ENCODE measurements around the gene MYO1E.

The MYO1E gene

DNA sequence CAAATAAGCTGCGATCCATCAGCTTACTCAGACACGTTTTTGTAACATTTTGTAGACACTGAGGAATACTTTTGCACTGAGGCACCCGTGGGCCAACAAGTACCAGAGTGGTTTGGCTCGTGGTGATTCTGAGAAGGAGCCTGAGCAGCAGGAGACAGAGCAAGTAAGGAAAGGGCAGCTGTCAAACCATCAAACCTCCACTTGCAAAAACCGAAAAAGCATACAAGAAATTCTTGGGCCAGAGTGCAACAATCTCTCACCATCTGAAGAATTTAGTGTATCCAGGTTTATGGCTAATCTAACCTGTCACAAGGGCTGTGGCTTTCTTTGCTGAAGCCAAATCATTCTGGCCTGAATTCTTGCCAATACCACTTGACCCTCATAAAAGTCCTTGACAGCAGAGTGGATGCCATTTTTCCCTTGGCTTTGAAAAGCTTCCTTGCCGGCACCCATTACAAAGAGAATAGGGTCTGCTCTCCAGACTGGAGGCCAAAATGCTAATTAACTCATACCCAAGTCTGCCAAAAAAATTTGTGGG lies 56.7 kb downstream of the MYO1E start:
- no peaks in the 10 kb centered on the region for H3K36me3 ChIP-seq (ENCODE audit: control insufficient read depth, low read length)
- no peak overlapping the region for H3K4me2 ChIP-seq (ENCODE audit: low read length)
- H3K9me3 ChIP-seq (ENCODE audit: control insufficient read depth, insufficient read depth, low read length), result peaks cover 8% of the 10 kb centered on the region; the same call in 1 of the 2 replicates
- H3K27ac ChIP-seq (ENCODE audit: low read depth, low read length), result no peak overlapping the region
- peaks cover 78% of the 10 kb centered on the region for H3K79me2 ChIP-seq (ENCODE audit: control insufficient read depth, low read length)
- H3K27me3 ChIP-seq (ENCODE audit: control insufficient read depth, low read length), result no peaks in the 10 kb centered on the region
- H4K20me1 ChIP-seq (ENCODE audit: control insufficient read depth, insufficient read depth, low read depth, low read length), result peaks cover 4% of the 10 kb centered on the region; the same call in 1 of the 2 replicates
- TF ChIP-seq EZH2phosphoT487 (IDR thresholded peaks at IDR 0.05; ENCODE audit: borderline replicate concordance, low read length), result no peak
- TF ChIP-seq, protein P1, sequence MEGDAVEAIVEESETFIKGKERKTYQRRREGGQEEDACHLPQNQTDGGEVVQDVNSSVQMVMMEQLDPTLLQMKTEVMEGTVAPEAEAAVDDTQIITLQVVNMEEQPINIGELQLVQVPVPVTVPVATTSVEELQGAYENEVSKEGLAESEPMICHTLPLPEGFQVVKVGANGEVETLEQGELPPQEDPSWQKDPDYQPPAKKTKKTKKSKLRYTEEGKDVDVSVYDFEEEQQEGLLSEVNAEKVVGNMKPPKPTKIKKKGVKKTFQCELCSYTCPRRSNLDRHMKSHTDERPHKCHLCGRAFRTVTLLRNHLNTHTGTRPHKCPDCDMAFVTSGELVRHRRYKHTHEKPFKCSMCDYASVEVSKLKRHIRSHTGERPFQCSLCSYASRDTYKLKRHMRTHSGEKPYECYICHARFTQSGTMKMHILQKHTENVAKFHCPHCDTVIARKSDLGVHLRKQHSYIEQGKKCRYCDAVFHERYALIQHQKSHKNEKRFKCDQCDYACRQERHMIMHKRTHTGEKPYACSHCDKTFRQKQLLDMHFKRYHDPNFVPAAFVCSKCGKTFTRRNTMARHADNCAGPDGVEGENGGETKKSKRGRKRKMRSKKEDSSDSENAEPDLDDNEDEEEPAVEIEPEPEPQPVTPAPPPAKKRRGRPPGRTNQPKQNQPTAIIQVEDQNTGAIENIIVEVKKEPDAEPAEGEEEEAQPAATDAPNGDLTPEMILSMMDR (IDR thresholded peaks at IDR 0.05; ENCODE audit: low read depth, low read length, poor library complexity, severe bottlenecking), result no peak
- H3K4me3 ChIP-seq (ENCODE audit: low read length), result no peak overlapping the region
- H3F3A ChIP-seq (ENCODE audit: control insufficient read depth, insufficient read depth), result no peaks in the 10 kb centered on the region
- H3K9me2 ChIP-seq (replicated peaks; ENCODE audit: control insufficient read depth, low read length), result no peaks in the 10 kb centered on the region
- peaks cover 32% of the 10 kb centered on the region for H3K4me1 ChIP-seq (ENCODE audit: control insufficient read depth, low read length)

DNA sequence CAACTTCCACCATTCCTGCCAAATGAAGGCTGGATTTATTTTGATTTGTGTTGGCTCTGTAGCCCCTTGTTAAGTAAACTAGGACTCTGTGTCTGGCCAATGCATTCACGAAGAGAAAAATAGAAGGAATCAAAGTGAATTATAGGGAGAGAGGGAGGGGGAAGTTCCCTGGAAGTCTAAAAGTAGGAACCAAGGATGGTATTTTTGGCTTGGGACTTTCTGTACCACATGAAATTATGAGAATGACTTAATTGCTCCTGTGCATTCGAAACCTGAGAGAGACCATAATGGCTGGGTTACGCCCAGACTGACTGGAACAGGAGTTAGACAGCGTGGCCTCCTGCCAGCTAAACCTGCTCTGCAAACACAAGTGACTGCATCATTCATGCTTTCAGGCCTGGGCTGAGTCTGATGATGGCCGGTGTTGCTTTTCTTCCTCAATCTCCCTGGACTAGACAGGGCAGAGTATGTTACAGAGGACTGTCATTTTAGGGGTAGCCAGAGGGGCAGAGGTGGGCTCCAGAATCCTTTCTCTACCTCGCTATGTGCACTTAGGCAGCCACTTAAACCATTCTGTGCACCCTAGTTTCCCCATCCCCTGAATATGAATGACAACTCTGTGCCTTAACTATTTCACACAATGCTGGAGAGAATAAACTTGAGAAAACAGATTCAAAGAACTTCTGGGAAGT lies 58.9 kb downstream of the MYO1E start:
- no peaks in the 10 kb centered on the region for H3F3A ChIP-seq (ENCODE audit: control insufficient read depth, insufficient read depth)
- no peak overlapping the region for H3K4me3 ChIP-seq (ENCODE audit: low read length)
- H3K4me1 ChIP-seq (ENCODE audit: control insufficient read depth, low read length), result peaks cover 34% of the 10 kb centered on the region
- H3K27ac ChIP-seq (ENCODE audit: low read depth, low read length), result no peak overlapping the region
- H3K27me3 ChIP-seq (ENCODE audit: control insufficient read depth, low read length), result no peaks in the 10 kb centered on the region
- no peaks in the 10 kb centered on the region for H3K36me3 ChIP-seq (ENCODE audit: control insufficient read depth, low read length)
- H4K20me1 ChIP-seq (ENCODE audit: control insufficient read depth, insufficient read depth, low read depth, low read length), result peaks cover 4% of the 10 kb centered on the region; the same call in 1 of the 2 replicates
- TF ChIP-seq, protein P1 (IDR thresholded peaks at IDR 0.05; ENCODE audit: low read depth, low read length, poor library complexity, severe bottlenecking), result no peak
- no peak for TF ChIP-seq EZH2phosphoT487 (IDR thresholded peaks at IDR 0.05; ENCODE audit: borderline replicate concordance, low read length)
- no peak overlapping the region for H3K4me2 ChIP-seq (ENCODE audit: low read length)
- H3K79me2 ChIP-seq (ENCODE audit: control insufficient read depth, low read length), result peaks cover 71% of the 10 kb centered on the region
- no peaks in the 10 kb centered on the region for H3K9me2 ChIP-seq (replicated peaks; ENCODE audit: control insufficient read depth, low read length)
- H3K9me3 ChIP-seq (ENCODE audit: control insufficient read depth, insufficient read depth, low read length), result no peaks in the 10 kb centered on the region

DNA sequence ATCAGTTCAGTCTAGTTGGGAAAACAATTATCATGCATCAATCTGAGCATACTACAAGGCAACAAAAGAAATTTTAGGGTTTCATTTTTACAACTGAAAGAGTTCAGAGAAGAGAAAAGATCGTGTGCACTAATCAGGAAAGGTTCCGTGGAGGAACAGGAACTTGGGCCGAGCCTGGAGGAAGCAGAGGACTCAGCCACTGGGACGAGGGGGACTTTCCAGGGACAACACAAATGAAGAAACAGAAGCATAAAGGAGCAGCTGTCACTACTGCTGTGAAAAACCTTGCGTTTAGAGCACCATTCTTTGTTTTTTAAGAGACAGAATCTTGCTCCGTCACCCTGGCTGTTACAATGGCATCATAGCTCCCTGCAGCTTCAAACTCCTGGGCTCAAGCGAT lies 60.5 kb downstream of the MYO1E start:
- Histone ChIP-seq H4K20me1 (ENCODE audit: control insufficient read depth, insufficient read depth, low read depth, low read length) (peaks cover 4% of the 10 kb centered on the region; the same call in 1 of the 2 replicates), H3K4me1 (ENCODE audit: control insufficient read depth, low read length) (peaks cover 34% of the 10 kb centered on the region), H3K36me3 (ENCODE audit: control insufficient read depth, low read length) (no peaks in the 10 kb centered on the region), H3K4me2 (ENCODE audit: low read length) (peak overlapping the region; percentile 34; the same call in 1 of the 2 replicates), H3K9me2 (replicated peaks; ENCODE audit: control insufficient read depth, low read length) (no peaks in the 10 kb centered on the region), H3K27me3 (ENCODE audit: control insufficient read depth, low read length) (no peaks in the 10 kb centered on the region), H3K4me3 (ENCODE audit: low read length) (no peak overlapping the region), H3K27ac (ENCODE audit: low read depth, low read length) (no peak overlapping the region), H3F3A (ENCODE audit: control insufficient read depth, insufficient read depth) (no peaks in the 10 kb centered on the region), H3K79me2 (ENCODE audit: control insufficient read depth, low read length) (peaks cover 56% of the 10 kb centered on the region), H3K9me3 (ENCODE audit: control insufficient read depth, insufficient read depth, low read length) (no peaks in the 10 kb centered on the region)
- TF ChIP-seq, protein P1 (IDR thresholded peaks at IDR 0.05; ENCODE audit: low read depth, low read length, poor library complexity, severe bottlenecking), result no peak
- no peak for TF ChIP-seq EZH2phosphoT487 (IDR thresholded peaks at IDR 0.05; ENCODE audit: borderline replicate concordance, low read length)
